Stimulated activated CD4-positive, alpha-beta T cell treated with anti-CD3 and anti-CD28 coated beads, TNF-alpha, amount 100 ng/mL, for 24 hours (primary cell): ENCODE measurements around the gene NUDT4.
"Not testable (repeated sequence)": the region's sequence is repeated elsewhere in the genome, so short reads cannot be mapped to it uniquely, and the experiment has no call there.

Source experiments
- DNase-seq, 3 experiments: peaks; one replicate each; pipeline ENCODE4 v3.0.0-alpha.2; 2020; ENCODE audit warnings: low read depth in 3 of 3

NUDT4 gene

GRCh38 chr12:93427779-93428564 lies 50.2 kb downstream of the NUDT4 start:
- DNase-seq: no peak

- DNase-seq: no peak
These were observed 51.7 kb downstream of the NUDT4 start for GRCh38 chr12:93429448-93429847.

- DNase-seq: no peak
These were observed 52.1 kb downstream of the NUDT4 start for GRCh38 chr12:93429852-93430251.

GRCh38 chr12:93430280-93430679 lies 52.6 kb downstream of the NUDT4 start:
- DNase-seq: no peak

- DNase-seq: not testable (repeated sequence)
These were observed 54.3 kb downstream of the NUDT4 start for GRCh38 chr12:93432031-93432430.

- DNase-seq: no peak
These were observed 56.6 kb downstream of the NUDT4 start for GRCh38 chr12:93434256-93434865.

GRCh38 chr12:93438266-93439050 lies 60.7 kb downstream of the NUDT4 start:
- no peak for DNase-seq

GRCh38 chr12:93440043-93440835 lies 62.5 kb downstream of the NUDT4 start:
- no peak for DNase-seq

GRCh38 chr12:93441081-93441616 lies 63.4 kb downstream of the NUDT4 start:
- DNase-seq: peak in 1 of 3 experiments; percentile 36

- DNase-seq: peak; percentile 90 to 96 (median 96)
These were observed 64.1 kb downstream of the NUDT4 start, which contains the start of gene UBE2N for GRCh38 chr12:93441617-93442410. TSS of gene UBE2N (minus strand) at chr12:93441947. CDS start at chr12:93441884, 63 bp downstream.

GRCh38 chr12:93442411-93443340 lies 65.0 kb downstream of the NUDT4 start:
- no peak for DNase-seq

GRCh38 chr12:93443576-93443975 lies 65.9 kb downstream of the NUDT4 start:
- DNase-seq: no peak

- DNase-seq: no peak
These were observed 70.0 kb downstream of the NUDT4 start for GRCh38 chr12:93447555-93448290.

- DNase-seq: no peak
These were observed 71.1 kb downstream of the NUDT4 start for GRCh38 chr12:93448796-93449195.

GRCh38 chr12:93449277-93449676 lies 71.6 kb downstream of the NUDT4 start:
- DNase-seq: no peak

GRCh38 chr12:93451423-93452158 lies 73.9 kb downstream of the NUDT4 start:
- no peak for DNase-seq

GRCh38 chr12:93453633-93454032 lies 75.9 kb downstream of the NUDT4 start:
- DNase-seq: no peak

GRCh38 chr12:93456077-93456476 lies 78.4 kb downstream of the NUDT4 start:
- DNase-seq: no peak
